ENCODE results near the gene FKBP5.

Gene FKBP5

DNA sequence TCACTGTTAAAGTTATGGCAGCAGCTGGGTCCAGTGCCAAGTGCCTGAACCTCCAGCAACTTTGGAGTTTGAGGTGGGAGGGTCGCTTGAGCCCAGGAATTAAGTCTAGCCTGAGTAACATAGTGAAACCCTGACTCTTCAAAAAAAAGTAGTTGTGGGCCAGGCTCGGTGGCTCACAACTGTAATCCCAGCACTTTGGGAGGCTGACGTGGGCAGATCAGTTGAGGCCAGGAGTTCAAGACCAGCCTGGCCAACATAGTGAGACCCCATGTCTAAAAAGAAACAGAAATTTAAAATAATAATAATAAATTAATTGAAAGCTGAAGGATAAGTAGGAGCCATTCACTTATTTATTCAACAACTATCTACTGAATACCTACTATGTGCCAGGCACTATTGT is 33.8 kb downstream of the FKBP5 start:
- FAIRE-seq, result no peak

GRCh38 chr6:35651244-35651643 is 37.5 kb downstream of the FKBP5 start:
- FAIRE-seq, result no peak

DNA sequence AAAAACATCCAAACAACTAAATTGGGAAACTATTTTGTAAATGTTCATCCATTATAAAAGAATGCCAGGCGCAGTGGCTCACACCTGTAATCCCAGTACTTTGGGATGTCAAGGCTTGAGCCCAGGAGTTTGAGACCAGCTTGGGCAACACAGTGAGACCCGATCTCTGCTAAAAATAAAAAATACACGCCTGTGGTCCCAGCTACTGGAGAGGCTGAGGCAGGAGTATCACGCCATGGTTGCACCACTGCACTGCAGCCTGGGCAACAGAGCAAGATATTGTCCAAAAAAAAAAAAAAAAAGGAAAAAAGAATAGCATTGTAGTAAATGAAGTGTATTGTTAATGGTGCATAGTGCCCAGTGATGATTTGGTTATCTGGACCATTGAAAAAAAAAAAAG is 38.7 kb downstream of the FKBP5 start:
- no peak for FAIRE-seq

GRCh38 chr6:35648203-35648602 is 40.5 kb downstream of the FKBP5 start:
- no peak for FAIRE-seq

DNA sequence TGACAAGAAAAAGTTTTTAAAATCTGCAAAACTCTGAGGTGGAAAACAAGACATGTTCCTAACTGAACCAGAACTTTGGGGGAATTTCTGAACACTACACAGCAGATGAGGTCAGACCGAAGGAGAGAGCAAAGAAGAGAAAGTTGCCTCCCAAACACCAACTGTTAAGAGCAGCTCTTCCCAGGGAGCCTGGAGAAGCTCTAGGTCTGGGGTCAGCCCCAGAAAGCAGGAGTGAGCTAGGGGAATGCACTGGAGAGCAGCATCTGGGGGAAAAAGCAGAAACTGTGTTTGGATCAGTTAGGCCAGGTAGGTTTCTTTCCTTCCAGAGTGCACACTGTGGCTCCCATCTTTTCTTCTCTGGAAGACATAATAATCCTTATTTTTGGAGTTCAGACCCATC is 41.3 kb downstream of the FKBP5 start:
- FAIRE-seq, result no peak

GRCh38 chr6:35643162-35643535 is 45.6 kb downstream of the FKBP5 start:
- FAIRE-seq, result no peak

DNA sequence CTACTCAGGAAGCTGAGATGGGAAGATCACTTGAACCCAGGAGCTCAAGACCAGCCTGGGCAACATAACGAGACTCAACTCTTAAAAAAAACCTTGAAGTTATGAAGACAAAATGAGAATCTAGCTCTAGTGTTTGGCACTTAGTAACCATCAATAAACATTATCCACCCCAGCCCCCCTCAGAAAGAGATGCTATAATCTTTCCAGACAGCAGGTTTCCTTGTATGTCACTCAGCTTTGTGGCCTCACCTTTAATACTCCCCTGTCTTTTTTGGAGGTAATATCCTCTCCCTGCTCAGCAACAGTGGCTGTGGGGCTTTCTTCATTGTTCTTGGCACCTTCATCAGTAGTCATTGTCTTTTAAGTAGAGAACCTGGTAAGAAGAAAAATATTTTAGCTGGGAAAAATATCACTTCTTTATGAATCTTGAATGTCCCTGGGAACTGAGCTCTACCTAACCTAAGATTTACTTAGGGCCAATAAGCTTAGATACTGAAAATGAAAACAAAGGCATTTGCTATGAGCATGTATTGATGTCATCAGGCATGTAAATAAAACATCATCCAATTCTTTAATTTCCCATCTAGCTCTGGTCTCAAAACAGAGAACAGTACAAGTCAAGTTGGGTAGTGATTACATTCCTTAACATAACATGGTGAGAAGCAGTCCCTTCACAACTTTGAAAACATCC is 46.1 kb downstream of the FKBP5 start:
- FAIRE-seq, result no peak

- FAIRE-seq, result no peak
These were observed 48.6 kb downstream of the FKBP5 start for GRCh38 chr6:35640017-35640664.

GRCh38 chr6:35638679-35639078 is 50.0 kb downstream of the FKBP5 start:
- no peak for FAIRE-seq

DNA sequence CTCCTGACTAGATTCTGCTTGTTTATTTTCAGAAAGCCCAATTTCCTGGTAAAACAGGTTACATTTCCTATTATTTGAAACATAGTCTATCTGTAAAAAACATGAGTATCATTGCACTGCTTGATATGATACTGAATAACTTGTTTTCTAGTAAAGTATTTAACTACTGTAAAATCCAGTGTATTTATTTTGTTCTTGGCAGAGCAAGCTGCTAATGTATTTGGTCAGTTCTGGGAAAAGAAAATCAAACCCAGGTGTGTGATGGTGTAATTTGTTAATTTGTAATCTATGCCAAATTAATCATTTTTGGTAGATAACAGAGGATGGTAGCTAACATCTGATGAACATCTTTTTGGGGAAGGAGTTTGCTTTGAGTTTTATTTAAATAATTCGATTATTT is 50.8 kb downstream of the FKBP5 start:
- no peak for FAIRE-seq

DNA sequence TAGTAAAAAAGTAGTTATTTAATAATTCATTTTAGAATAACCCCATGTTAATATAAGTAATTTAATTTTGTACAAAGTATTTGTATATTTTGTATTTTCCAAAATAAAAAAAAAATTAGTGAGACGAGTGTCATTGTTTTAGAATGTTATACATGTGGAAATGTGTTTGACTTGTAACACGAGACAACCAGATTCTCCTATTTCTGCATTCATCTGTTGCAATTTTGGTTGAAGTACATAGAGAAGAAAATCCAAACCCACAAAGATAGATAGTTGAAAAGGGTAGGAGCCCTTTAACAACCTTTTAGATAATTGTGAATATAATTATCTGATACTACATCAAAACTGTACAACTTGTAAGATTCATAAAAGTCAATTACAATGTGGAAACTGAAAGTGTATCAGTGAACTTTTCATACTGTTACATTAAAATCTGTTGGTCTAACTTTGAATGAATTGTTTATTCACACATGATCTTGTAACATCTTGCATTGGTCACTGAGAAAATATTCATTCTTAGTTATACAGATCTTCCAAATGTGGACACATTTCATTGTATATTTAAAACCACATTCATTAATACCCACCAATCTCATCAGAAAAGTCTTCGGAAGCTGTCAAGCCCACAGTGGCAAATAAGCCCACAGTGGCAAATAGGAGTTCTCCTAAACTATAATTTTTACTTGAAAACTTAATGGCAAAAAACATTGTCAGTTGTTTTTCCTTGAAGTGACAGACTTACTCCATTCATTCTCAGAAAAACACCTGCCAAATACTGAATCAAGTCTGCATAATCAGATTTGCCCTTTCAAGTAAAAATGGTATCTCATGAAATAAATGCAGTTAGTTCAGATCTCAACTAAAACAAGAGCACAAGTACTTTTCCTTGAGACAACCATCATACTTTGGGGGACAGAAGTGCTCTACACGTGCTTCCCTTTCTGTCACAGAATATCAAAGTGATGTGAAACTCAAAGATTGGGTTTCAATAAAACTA is 52.8 kb downstream of the FKBP5 start:
- FAIRE-seq, result peak; percentile 9

GRCh38 chr6:35634316-35634715 is 54.4 kb downstream of the FKBP5 start:
- FAIRE-seq, result no peak

DNA sequence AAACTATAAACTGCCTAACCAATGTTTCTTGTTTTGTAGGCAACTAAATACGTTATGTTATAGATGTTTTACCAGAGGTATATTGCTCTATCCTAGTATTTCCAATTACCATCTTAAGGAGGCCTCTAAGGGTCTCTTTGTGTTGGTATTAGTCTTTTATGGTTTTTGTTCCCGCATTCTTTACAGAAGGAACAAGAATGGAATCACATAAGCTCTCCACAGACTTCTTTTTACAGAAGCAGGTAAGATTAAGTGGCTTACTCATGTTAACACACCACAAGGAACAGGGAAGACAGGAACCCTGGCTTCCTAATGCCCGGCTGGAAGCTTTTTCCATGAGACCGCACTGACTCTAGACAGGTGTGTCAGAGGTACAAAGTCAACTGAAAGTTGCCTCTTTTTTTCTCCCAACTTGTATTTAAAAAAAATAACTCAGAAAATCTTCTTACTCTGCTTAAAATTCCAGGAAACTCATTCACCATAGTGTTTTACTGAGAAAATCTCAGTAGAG is 55.1 kb downstream of the FKBP5 start:
- no peak for FAIRE-seq

- no peak for FAIRE-seq
These were observed 58.8 kb downstream of the FKBP5 start for GRCh38 chr6:35629876-35630378.

DNA sequence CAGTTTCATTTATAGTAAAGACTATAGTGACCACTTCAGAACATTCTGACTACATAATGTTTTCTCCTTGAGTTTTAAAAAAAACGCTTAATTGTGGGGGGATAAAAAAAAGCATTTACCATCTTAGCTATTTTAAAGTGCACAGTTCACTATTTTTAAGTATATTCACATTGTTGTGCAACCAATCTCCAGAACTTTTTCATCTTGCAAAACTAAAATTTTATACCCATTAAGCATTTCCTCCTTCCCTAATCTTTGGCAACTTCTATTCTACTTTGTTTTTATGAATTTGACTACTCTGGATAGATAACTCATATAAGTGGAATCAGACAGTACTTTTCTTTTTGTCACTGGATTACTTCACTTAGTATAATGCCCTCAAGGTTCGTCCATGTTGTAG is 62.3 kb downstream of the FKBP5 start:
- no peak for FAIRE-seq

- FAIRE-seq, result no peak
These were observed 64.2 kb downstream of the FKBP5 start for GRCh38 chr6:35624341-35625070.

DNA sequence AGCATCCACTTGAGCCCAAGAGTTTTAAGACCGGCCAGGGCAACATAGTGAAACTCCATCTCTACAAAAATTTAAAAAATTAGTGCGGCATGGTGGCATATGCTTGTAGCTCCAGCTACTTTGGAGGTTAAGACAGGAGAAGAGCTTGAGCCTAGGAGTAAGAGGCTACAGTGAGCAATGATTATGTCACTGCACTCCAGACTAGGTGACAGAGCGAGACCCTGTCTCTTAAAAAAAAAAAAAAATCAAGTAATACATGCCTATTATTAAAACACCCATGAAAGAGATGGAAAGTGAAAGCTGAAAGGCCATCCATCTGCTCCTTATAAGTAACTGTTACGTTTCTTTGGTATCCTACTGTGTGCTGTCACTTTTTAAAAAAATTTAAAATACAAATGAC is 66.4 kb downstream of the FKBP5 start:
- FAIRE-seq, result no peak

DNA sequence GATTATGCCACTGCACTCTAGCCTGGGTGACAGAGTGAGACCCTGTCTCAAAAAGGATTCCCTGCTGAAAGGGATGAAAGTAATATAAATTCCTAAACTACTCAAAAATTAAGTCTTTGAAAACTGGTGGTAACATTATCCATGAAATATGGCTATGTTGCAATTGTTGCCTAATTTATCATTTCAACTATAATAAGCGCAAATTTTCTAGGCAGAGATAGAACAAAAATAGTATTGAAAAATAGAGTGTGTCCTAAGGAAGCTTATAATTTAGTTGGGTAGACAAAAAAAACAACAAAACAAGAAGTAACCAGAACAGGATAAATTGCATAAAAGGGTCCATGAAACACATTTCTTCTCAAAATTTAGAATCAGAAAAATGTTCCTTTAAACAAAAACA is 68.0 kb downstream of the FKBP5 start:
- FAIRE-seq, result no peak

DNA sequence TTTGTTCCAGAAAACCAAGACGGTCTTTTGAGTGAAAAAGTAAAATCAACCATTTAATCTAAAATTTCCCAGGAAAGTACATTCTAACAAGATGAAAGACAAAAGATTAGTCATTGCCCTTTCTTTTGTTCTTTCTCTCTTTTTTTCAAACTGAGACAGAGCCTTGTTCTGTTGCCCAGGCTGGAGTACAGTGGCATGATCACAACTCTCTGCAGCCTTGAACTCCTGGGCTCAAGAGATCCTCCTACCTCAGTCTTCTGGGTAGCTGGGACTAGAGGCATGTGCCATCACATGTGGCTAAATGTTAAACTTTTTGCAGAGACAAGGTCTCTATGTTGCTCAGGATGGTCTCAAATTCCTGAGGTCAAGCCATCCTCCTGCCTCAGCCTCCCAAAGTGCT is 75.0 kb downstream of the FKBP5 start:
- FAIRE-seq, result no peak

- FAIRE-seq, result no peak
These were observed 77.5 kb downstream of the FKBP5 start for GRCh38 chr6:35611240-35611639.

GRCh38 chr6:35610830-35611229 is 77.9 kb downstream of the FKBP5 start:
- no peak for FAIRE-seq

- no peak for FAIRE-seq
These were observed 79.1 kb downstream of the FKBP5 start for GRCh38 chr6:35609588-35609987.
